AG04449 (cell line): Measurements from ENCODE around the gene STK32C.

Experiments used
- CTCF ChIA-PET: fragments of 350-600 bp; formaldehyde crosslinking; extraction: SDS; loops from one replicate; lab custom pipeline; 2021; ENCODE audit warnings: antibody characterized with exemption; lab: Yijun Ruan, JAX
- POLR2A ChIA-PET: fragments of 400-600, 350-600 bp; formaldehyde crosslinking; extraction: SDS; loops from one replicate; lab custom pipeline; 2020; ENCODE audit warnings: antibody characterized with exemption, inconsistent platforms; lab: Yijun Ruan, JAX
- DNase-seq: peaks from one replicate; pipeline ENCODE4 v3.0.0-alpha.2; 2010; ENCODE audit warnings: low read depth, low spot score
- H3K4me3 ChIP-seq: 2 replicates; pipeline ENCODE4 v1.5.1; 2011; ENCODE audit warnings: low read depth, mild to moderate bottlenecking, control low read depth, low read length
- TF ChIP-seq, protein P1 (sequence below): IDR thresholded peaks from one replicate; pipeline ENCODE4 v1.5.1; 2011; ENCODE audit warnings: mild to moderate bottlenecking, moderate library complexity, low read length, control low read depth, inconsistent platforms; ENCODE audit not compliant: insufficient read depth; ENCODE audit errors: missing control alignments

The STK32C gene

DNA sequence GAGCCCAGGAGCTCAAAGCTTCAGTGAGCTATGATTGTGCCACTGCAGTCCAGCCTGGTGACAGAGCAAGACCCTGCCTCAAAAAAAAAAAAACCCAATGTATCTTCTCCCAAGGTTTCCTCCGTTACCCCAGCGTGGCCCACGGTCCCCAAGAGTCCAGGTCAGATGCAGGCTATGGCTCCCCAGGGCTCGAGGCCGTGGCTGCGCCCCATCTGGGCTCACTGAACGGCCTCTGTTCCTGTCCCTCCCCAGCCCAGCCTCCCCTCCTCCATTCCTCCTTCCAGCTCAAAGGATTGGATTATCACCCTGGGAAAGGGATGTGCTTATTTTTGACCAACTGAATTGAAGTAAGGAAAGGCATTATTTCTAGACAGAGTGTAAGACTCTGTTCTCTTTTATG is 31.0 kb downstream of the STK32C start:
- ChIA-PET CTCF (no interaction called here), POLR2A (no interaction called here)
- DNase-seq: no peak
- TF ChIP-seq, protein P1, sequence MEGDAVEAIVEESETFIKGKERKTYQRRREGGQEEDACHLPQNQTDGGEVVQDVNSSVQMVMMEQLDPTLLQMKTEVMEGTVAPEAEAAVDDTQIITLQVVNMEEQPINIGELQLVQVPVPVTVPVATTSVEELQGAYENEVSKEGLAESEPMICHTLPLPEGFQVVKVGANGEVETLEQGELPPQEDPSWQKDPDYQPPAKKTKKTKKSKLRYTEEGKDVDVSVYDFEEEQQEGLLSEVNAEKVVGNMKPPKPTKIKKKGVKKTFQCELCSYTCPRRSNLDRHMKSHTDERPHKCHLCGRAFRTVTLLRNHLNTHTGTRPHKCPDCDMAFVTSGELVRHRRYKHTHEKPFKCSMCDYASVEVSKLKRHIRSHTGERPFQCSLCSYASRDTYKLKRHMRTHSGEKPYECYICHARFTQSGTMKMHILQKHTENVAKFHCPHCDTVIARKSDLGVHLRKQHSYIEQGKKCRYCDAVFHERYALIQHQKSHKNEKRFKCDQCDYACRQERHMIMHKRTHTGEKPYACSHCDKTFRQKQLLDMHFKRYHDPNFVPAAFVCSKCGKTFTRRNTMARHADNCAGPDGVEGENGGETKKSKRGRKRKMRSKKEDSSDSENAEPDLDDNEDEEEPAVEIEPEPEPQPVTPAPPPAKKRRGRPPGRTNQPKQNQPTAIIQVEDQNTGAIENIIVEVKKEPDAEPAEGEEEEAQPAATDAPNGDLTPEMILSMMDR: no peak
- H3K4me3 ChIP-seq: no peak overlapping the region

DNA sequence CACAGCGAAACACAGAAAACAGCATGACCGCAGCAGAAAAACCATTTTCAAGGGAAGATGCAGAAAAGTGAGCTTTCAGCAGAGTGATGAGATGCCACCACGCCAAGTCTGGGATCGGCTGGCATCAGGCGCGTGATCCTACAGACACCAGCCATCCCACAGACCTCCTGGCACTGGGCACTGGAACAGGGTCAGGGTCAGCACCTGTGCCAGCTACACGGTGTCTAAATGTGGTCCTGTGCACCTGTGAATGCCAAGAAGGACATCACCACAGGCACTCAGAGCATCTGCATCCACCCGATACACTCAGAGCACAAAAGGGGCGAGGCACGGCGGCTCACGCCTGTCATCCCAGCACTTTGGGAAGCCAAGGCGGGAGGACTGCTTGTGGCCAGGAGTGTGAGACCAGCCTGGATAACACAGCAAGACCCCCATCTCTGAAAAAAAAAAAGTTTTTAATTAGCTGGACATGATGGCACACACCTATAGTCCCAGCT is 31.5 kb downstream of the STK32C start:
- ChIA-PET POLR2A (no interaction called here), CTCF (no interaction called here)
- no peak overlapping the region for H3K4me3 ChIP-seq
- DNase-seq: no peak
- TF ChIP-seq, protein P1: no peak

DNA sequence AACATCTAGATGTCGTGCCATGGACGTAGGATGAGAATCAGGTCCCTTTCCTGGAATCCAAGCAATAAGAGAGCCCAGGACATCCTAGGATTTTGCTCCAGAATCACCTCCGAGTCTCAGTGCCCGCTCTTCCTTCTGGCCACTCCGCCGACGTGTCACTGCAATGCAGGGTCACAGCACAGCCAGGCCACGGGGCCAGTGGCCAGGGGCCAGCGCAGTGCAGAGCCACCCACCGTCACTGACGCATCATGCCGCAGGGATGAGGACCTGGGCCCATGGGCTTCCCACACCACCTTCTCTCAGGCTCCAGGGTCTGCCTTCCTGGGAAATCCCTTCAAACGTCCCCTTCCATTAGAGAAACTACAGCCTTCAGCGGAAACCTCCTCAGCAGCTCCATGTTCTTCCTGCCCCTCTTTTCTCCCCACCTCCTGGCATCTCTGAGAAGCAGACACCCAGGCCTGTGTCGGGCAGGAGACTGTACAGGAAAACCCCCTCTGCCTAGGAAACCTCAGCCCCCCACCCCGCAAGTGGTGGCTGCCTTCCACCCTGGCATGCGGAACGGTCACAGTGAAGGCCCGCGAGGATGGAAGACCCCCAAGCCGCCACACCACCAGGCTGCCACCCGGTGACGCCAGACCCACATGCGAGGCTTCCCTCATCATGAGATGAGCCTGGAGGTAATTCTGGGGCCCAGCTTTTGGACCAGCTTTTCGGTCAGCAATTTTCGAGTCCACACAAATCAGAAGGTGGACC is 32.1 kb downstream of the STK32C start:
- no peak for DNase-seq
- H3K4me3 ChIP-seq: no peak overlapping the region
- CTCF ChIA-PET: no interaction called here
- TF ChIP-seq, protein P1: no peak
- POLR2A ChIA-PET: no interaction called here

DNA sequence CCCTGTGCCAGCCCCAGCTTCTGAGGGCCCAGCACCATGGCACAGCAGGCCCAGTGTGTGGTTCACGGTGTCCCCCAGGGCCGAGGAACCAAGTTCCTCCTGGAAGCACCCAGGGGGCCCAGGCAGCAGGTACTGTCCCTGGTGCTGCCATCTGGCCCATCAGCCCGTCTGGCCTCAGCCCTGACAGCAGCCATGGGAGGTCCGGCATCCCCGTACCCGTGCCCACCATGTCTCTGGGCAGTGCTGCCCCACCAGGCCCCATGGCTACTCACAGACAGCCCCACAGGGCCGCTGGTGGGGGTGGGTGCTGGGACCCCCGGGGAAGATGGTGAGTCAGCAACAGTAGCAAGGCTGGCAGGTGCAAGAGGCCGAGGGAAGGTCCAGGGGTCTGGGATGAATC is 32.8 kb downstream of the STK32C start:
- ChIA-PET CTCF (no interaction called here), POLR2A (no interaction called here)
- DNase-seq: no peak
- H3K4me3 ChIP-seq: no peak overlapping the region
- TF ChIP-seq, protein P1: no peak

DNA sequence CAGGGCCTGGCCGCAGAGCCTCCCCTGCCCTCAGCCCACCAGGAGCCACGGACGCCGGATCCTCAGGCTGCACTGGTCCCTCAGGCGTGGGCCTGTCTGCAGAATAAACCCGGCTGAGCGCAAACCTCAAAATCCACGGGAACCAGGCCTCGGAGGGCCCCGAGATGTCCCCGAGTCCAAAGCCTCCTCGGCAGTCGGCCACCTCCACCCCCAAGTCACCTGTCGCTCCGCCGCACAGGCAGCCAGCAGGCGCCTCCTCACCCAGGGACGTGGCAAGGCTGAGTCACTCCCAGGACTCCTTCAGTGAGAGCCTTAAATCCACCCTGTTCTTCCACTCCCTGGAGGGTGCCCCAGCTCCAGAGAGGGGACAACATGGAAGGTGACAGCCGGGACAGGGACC is 33.2 kb downstream of the STK32C start:
- DNase-seq: no peak
- TF ChIP-seq, protein P1: no peak
- ChIA-PET CTCF (no interaction called here), POLR2A (no interaction called here)
- no peak overlapping the region for H3K4me3 ChIP-seq

DNA sequence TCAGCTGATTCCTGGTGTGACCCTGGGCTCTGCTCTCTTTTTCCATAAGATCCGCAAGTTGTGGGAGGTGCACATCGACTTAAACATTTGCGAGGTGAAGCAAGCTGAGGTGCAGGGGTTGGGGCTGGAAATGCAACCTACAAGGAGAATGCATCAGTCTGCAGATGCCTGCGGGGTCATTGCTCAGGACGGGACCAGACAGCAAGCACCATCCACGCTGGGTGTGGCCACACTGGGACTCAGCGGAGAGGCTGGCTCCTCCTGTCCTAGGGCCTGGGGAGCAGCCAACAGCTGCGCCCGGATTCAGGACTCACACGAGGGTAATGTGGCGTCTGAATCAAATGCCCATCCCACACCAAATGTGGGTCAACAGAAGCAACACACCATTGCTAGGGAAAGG is 33.8 kb downstream of the STK32C start:
- no peak for DNase-seq
- POLR2A ChIA-PET: no interaction called here
- CTCF ChIA-PET: no interaction called here
- TF ChIP-seq, protein P1: no peak
- H3K4me3 ChIP-seq: no peak overlapping the region
